HepG2 (cell line): Measurements from ENCODE around the gene ELP1. TPM values are rescaled to one million over a fixed set of nuclear protein-coding genes. Genes with fewer than 3 reads are reported as not detected.

Experiments used
- ATAC-seq: fragments of 200-7000 bp; cut with Tn5 transposase; 3 replicates; pipeline ENCODE4 v1.9.1; 2020; ENCODE audit warnings: mild to moderate bottlenecking, moderate library complexity
- BruUV-seq: library from RNA; stranded (reverse); fragments of 400-500 nt; replicated peaks from 2 replicates; lab custom pipeline; 2021; lab: Mats Ljungman, UMichigan
- CTCF ChIA-PET: fragments of 300-600 bp; formaldehyde crosslinking; extraction: SDS; loops from one replicate; lab custom pipeline; 2021; ENCODE audit warnings: low total read pairs, inconsistent platforms, low intra/inter-chr PET ratio; lab: Yijun Ruan, JAX
- POLR2A ChIA-PET: fragments of 350-600 bp; sonication (Branson Sonifier 250); formaldehyde crosslinking; loops from one replicate; lab custom pipeline; 2020; ENCODE audit warnings: antibody characterized with exemption, inconsistent platforms; lab: Yijun Ruan, JAX
- DNase-seq: peaks from one replicate; pipeline ENCODE4 v3.0.0-alpha.2; 2015; ENCODE audit warnings: low spot score
- FAIRE-seq: peaks from 3 replicates; lab custom pipeline; 2011; peaks lifted over from hg19 to GRCh38; lab: Jason Lieb, UNC
- H2AFZ ChIP-seq: one replicate; pipeline ENCODE4 v1.6.1; 2011; ENCODE audit warnings: low read length, inconsistent platforms
- H3K27ac ChIP-seq: fragments of 300-600 bp; 3 replicates; pipeline ENCODE4 v1.8.0; 2011; ENCODE audit warnings: mixed run types, mild to moderate bottlenecking, mixed read lengths, low read length, inconsistent platforms; ENCODE audit not compliant: insufficient read depth; ENCODE audit errors: extremely low read length
- H3K27me3 ChIP-seq, 2 experiments: fragments of 200-600 bp in 1 of 2; 2 replicates in 1 of 2; 3 replicates in 1 of 2; pipeline versions ENCODE4 v1.6.0 to v1.8.0; 2011; ENCODE audit warnings: low read length in 2 of 2, mild to moderate bottlenecking in 2 of 2, moderate library complexity in 2 of 2, inconsistent platforms in 1 of 2; ENCODE audit not compliant: insufficient read depth in 2 of 2, control insufficient read depth in 1 of 2
- H3K36me3 ChIP-seq, 2 experiments: fragments of 200-600 bp in 1 of 2; replicated peaks in 1 of 2; 2 replicates in 1 of 2; 3 replicates in 1 of 2; pipeline versions ENCODE4 v1.5.1 to v1.8.0; 2011; ENCODE audit warnings: low read length in 2 of 2, inconsistent platforms in 1 of 2; ENCODE audit not compliant: insufficient read depth in 2 of 2, control insufficient read depth in 1 of 2
- H3K4me1 ChIP-seq: 2 replicates; pipeline ENCODE4 v1.5.1; 2012; ENCODE audit warnings: low read length, inconsistent platforms; ENCODE audit not compliant: insufficient read depth
- H3K4me2 ChIP-seq: 2 replicates; pipeline ENCODE4 v1.6.0; 2011; ENCODE audit warnings: low read depth, low read length, inconsistent platforms
- H3K4me3 ChIP-seq, 3 experiments: fragments of 200-600 bp in 1 of 3; sonication (generic), shearing (Covaris generic) in 1 of 3; replicated peaks in 1 of 3; 2 replicates each; pipeline ENCODE4 v1.5.1; 2011 to 2016; ENCODE audit warnings: low read length in 3 of 3, inconsistent platforms in 2 of 3, low read depth in 2 of 3, mild to moderate bottlenecking in 2 of 3, control low read depth in 1 of 3, mixed read lengths in 1 of 3; ENCODE audit not compliant: insufficient read depth in 1 of 3
- H3K79me2 ChIP-seq: one replicate; pipeline ENCODE4 v1.6.1; 2011; ENCODE audit warnings: low read length, inconsistent platforms; ENCODE audit not compliant: insufficient read depth
- H3K9ac ChIP-seq: 2 replicates; pipeline ENCODE4 v1.6.0; 2011; ENCODE audit warnings: mild to moderate bottlenecking, low read depth, low read length, inconsistent platforms; ENCODE audit not compliant: insufficient read depth
- H3K9me3 ChIP-seq: 2 replicates; pipeline ENCODE4 v1.5.1; 2012; ENCODE audit warnings: mild to moderate bottlenecking, low read length
- H4K20me1 ChIP-seq: 2 replicates; pipeline ENCODE4 v1.6.0; 2011; ENCODE audit warnings: inconsistent platforms, mild to moderate bottlenecking, low read length, moderate library complexity; ENCODE audit not compliant: insufficient read depth
- HNRNPUL1 ChIP-seq: fragments of 200-400 bp; formaldehyde crosslinking; IDR thresholded peaks from 2 replicates; pipeline ENCODE4 v1.6.1; 2017; ENCODE audit warnings: low read depth, mild to moderate bottlenecking, low read length, moderate library complexity
- KDM3A ChIP-seq: IDR thresholded peaks from 2 replicates; pipeline ENCODE4 v1.6.1; 2018; ENCODE audit warnings: low read depth, missing compliant biosample characterization
- KLF13 ChIP-seq: sonication (generic); formaldehyde crosslinking; IDR thresholded peaks from 2 replicates; pipeline ENCODE4 v1.4.0; 2020; ENCODE audit warnings: mild to moderate bottlenecking, missing genetic modification reagents
- MED8 ChIP-seq: sonication (generic); formaldehyde crosslinking; IDR thresholded peaks from 2 replicates; pipeline ENCODE4 v1.8.1; 2023; ENCODE audit warnings: mild to moderate bottlenecking, missing genetic modification reagents; ENCODE audit not compliant: insufficient replicate concordance
- RBM22 ChIP-seq: fragments of 200-400 bp; formaldehyde crosslinking; optimal IDR thresholded peaks from 2 replicates; pipeline ENCODE3; 2017; ENCODE audit warnings: mild to moderate bottlenecking, low read length, moderate library complexity
- SIX4 ChIP-seq: sonication (generic); formaldehyde crosslinking; IDR thresholded peaks from 2 replicates; pipeline ENCODE4 v1.4.0; 2020; ENCODE audit warnings: missing genetic modification reagents
- TCF12 ChIP-seq, 2 experiments: fragments of 450-650 bp in 1 of 2; sonication (generic) in 1 of 2; formaldehyde crosslinking in 1 of 2; IDR thresholded peaks; 2 replicates each; pipeline versions ENCODE4 v1.6.1 to v1.8.0; 2017 to 2022; ENCODE audit warnings: antibody characterized with exemption in 1 of 2, mild to moderate bottlenecking in 1 of 2, missing genetic modification reagents in 1 of 2, moderate library complexity in 1 of 2
- ZNF282 ChIP-seq: fragments of 450-650 bp; IDR thresholded peaks from 2 replicates; pipeline ENCODE4 v1.6.1; 2018; ENCODE audit not compliant: partially characterized antibody
- ZNF619 ChIP-seq: sonication (generic); formaldehyde crosslinking; IDR thresholded peaks from 2 replicates; pipeline ENCODE4 v1.4.0; 2020; ENCODE audit warnings: mild to moderate bottlenecking, missing genetic modification reagents
- ZNF629 ChIP-seq: sonication (generic); formaldehyde crosslinking; conservative IDR thresholded peaks from 2 replicates; pipeline ENCODE4 v1.5.0; 2020; ENCODE audit warnings: missing genetic modification reagents
- ZNF652 ChIP-seq: IDR thresholded peaks from 2 replicates; pipeline ENCODE4 v1.6.1; 2016; ENCODE audit warnings: low read depth, borderline replicate concordance
- ZNF75D ChIP-seq: sonication (generic); formaldehyde crosslinking; IDR thresholded peaks from 2 replicates; pipeline ENCODE4 v1.8.1; 2023; ENCODE audit warnings: missing genetic modification reagents, mild to moderate bottlenecking, borderline replicate concordance
- ZNF777 ChIP-seq: sonication (generic); formaldehyde crosslinking; IDR thresholded peaks from 2 replicates; pipeline ENCODE4 v1.4.0; 2020; ENCODE audit warnings: missing genetic modification reagents
- WGBS: methylation state at CpG from one replicate; pipeline ENCODE4 v1.1.6; 2017; ENCODE audit warnings: low lambda C conversion rate; 5-methylcytosine and 5-hydroxymethylcytosine counted together
- in situ Hi-C: cut with HindIII; loops from 2 replicates; pipeline ENCODE4 v1.10.0; 2017; ENCODE audit warnings: low pct_unique_long_range_greater_than_20kb; ENCODE audit not compliant: extremely low pct_ligation_motif_present
- intact Hi-C: fragments of 100-400 bp; cut with micrococcal nuclease; formaldehyde crosslinking; loops from one replicate; pipeline ENCODE4 v1.10.0; 2022; ENCODE audit not compliant: unreplicated experiment
- polyA plus RNA-seq, 8 experiments: library from polyadenylated mRNA; depleted of rRNA in 3 of 8; stranded (reverse) in 7 of 8; unstranded in 1 of 8; fragments of >200 nt; fragmentation: Illumina TruSeq in 4 of 8; extraction: Trizol in 4 of 8; gene quantifications; 2 replicates each; pipeline versions ENCODE4 v1.2.1 to v1.2.3, GENCODE V29; 2011 to 2016; ENCODE audit warnings: low read depth in 4 of 8, missing spikeins in 1 of 8, mixed read lengths in 1 of 8; ENCODE audit not compliant: insufficient read depth in 1 of 8
- total RNA-seq, 5 experiments: library from RNA; depleted of rRNA; stranded (reverse); fragments of >200 nt; fragmentation: Illumina TruSeq; extraction: Trizol; gene quantifications; 2 replicates each; pipeline ENCODE4 v1.2.3, GENCODE V29; 2016; ENCODE audit warnings: low read depth in 1 of 5
- TF ChIP-seq, protein P1 (sequence below): IDR thresholded peaks from 2 replicates; pipeline ENCODE4 v1.6.1; 2016; ENCODE audit warnings: low read depth, borderline replicate concordance
- TF ChIP-seq, protein P2 (sequence below): sonication (generic); formaldehyde crosslinking; IDR thresholded peaks from 2 replicates; pipeline ENCODE4 v1.5.1; 2020; ENCODE audit warnings: missing genetic modification reagents, mild to moderate bottlenecking, borderline replicate concordance

The ELP1 gene
- total and polyA plus RNA-seq, 2 of the 13 experiments (the other 11 are each of a cell fraction or from before 2014, with no cell fraction given): 157 to 275 TPM

- BruUV-seq: no TSS peak
- ATAC-seq (no peak), DNase-seq (no peak), FAIRE-seq (no peak)
- Histone ChIP-seq H3K9me3 (no peaks in the 10 kb centered on the region), H3K36me3 (peaks cover 10 to 30% of the 10 kb centered on the region in 2 experiments; a peak in 4 of 5 replicates), H3K27me3 (no peaks in the 10 kb centered on the region), H3K79me2 (no peaks in the 10 kb centered on the region), H3K27ac (no peak overlapping the region), H3K4me1 (no peaks in the 10 kb centered on the region), H3K9ac (no peak overlapping the region), H3K4me2 (no peak overlapping the region), H3K4me3 (no peak overlapping the region), H4K20me1 (no peaks in the 10 kb centered on the region), H2AFZ (no peak overlapping the region)
- in situ Hi-C loops (no loop called here), intact Hi-C loops (no loop called here)
- no peak for TF ChIP-seq ZNF282
- no peak for TF ChIP-seq ZNF75D (CRISPR knock-in tag)
- TF ChIP-seq ZNF777 (CRISPR knock-in tag): no peak
- no peak for TF ChIP-seq ZNF619 (CRISPR knock-in tag)
- TF ChIP-seq, protein P1, sequence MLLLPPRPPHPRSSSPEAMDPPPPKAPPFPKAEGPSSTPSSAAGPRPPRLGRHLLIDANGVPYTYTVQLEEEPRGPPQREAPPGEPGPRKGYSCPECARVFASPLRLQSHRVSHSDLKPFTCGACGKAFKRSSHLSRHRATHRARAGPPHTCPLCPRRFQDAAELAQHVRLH (CRISPR knock-in tag): no peak
- no peak for TF ChIP-seq SIX4 (CRISPR knock-in tag)
- TF ChIP-seq, protein P2, sequence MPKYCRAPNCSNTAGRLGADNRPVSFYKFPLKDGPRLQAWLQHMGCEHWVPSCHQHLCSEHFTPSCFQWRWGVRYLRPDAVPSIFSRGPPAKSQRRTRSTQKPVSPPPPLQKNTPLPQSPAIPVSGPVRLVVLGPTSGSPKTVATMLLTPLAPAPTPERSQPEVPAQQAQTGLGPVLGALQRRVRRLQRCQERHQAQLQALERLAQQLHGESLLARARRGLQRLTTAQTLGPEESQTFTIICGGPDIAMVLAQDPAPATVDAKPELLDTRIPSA: no peak
- TF ChIP-seq RBM22: no peak
- TF ChIP-seq HNRNPUL1: no peak
- TF ChIP-seq ZNF629: no peak
- no peak for TF ChIP-seq TCF12 (IDR thresholded peaks at IDR 0.05)
- no peak for TF ChIP-seq TCF12 (CRISPR knock-in tag; IDR thresholded peaks at IDR 0.05)
- TF ChIP-seq MED8 (CRISPR knock-in tag): no peak
- TF ChIP-seq KLF13: no peak
- TF ChIP-seq KDM3A (CRISPR knock-in tag): no peak
- TF ChIP-seq ZNF652 (CRISPR knock-in tag): no peak
- whole genome bisulfite sequencing: 91% methylated on average over 3 of the region's 4 CpGs
- ChIA-PET POLR2A (no interaction called here), CTCF (no interaction called here)
These were observed 29.7 kb upstream of the ELP1 start for GRCh38 chr9:108963459-108964143.
